GM21737 (cell line): ENCODE measurements around the gene SCYGR1.
"Not testable (repeated sequence)": the region's sequence is repeated elsewhere in the genome, so short reads cannot be mapped to it uniquely, and the experiment has no call there.

Experiments used
- ATAC-seq: cut with Tn5 transposase; IDR thresholded peaks from one replicate; pipeline ENCODE4 v1.9.1; 2021; ENCODE audit warnings: mild to moderate bottlenecking, moderate library complexity; ENCODE audit not compliant: unreplicated experiment

The SCYGR1 gene

GRCh38 chr2:227404585-227405271, 17.0 kb upstream of the SCYGR1 start:
- no peak for ATAC-seq

- no peak for ATAC-seq
These were observed 15.2 kb upstream of the SCYGR1 start for GRCh38 chr2:227402959-227403358.

- no peak for ATAC-seq
These were observed 14.6 kb upstream of the SCYGR1 start for GRCh38 chr2:227402321-227402720.

- no peak for ATAC-seq
These were observed 13.8 kb upstream of the SCYGR1 start for GRCh38 chr2:227401550-227401949.

- ATAC-seq, result no peak
These were observed 11.2 kb upstream of the SCYGR1 start for GRCh38 chr2:227398684-227399670.

GRCh38 chr2:227397562-227397961, 9.8 kb upstream of the SCYGR1 start:
- no peak for ATAC-seq

GRCh38 chr2:227395556-227395955, 7.8 kb upstream of the SCYGR1 start:
- no peak for ATAC-seq

- ATAC-seq, result no peak
These were observed 6.7 kb upstream of the SCYGR1 start for GRCh38 chr2:227394401-227394800.

- no peak for ATAC-seq
These were observed 2.9 kb upstream of the SCYGR1 start for GRCh38 chr2:227390468-227391256.

- ATAC-seq, result no peak
These were observed 1.9 kb upstream of the SCYGR1 start for GRCh38 chr2:227389661-227390060.

- ATAC-seq, result no peak
These were observed 1.5 kb upstream of the SCYGR1 start for GRCh38 chr2:227389231-227389630.

- no peak for ATAC-seq
These were observed 825 bp upstream of the SCYGR1 start for GRCh38 chr2:227388537-227389011.

GRCh38 chr2:227386630-227387029, 1.1 kb downstream of the SCYGR1 start:
- no peak for ATAC-seq

- ATAC-seq, result no peak
These were observed 4.1 kb downstream of the SCYGR1 start for GRCh38 chr2:227383686-227384085.

GRCh38 chr2:227382241-227382835, 5.4 kb downstream of the SCYGR1 start:
- ATAC-seq, result not testable (repeated sequence)

- ATAC-seq, result no peak
These were observed 8.7 kb downstream of the SCYGR1 start, which contains the start of gene TM4SF20 for GRCh38 chr2:227379095-227379494. Gene TM4SF20 (minus strand): TSS chr2:227379306. CDS start chr2:227379268, 38 bp downstream.

- no peak for ATAC-seq
These were observed 9.4 kb downstream of the SCYGR1 start for GRCh38 chr2:227378371-227378782.

GRCh38 chr2:227377467-227378351, 10.0 kb downstream of the SCYGR1 start:
- no peak for ATAC-seq

- no peak for ATAC-seq
These were observed 10.9 kb downstream of the SCYGR1 start for GRCh38 chr2:227376656-227377396.
